Measurements from ENCODE around the gene FOXK1. TPM values are rescaled to one million over a fixed set of nuclear protein-coding genes. Genes with fewer than 3 reads are reported as not detected.
A peak's percentile ranks its signal among the peaks of the same experiment; 100 is the strongest.

Gene FOXK1
- total and polyA plus RNA-seq, 2 of the 13 experiments (the other 11 are each of a cell fraction or from before 2014, with no cell fraction given) = 4.6 to 8.8 TPM

DNA sequence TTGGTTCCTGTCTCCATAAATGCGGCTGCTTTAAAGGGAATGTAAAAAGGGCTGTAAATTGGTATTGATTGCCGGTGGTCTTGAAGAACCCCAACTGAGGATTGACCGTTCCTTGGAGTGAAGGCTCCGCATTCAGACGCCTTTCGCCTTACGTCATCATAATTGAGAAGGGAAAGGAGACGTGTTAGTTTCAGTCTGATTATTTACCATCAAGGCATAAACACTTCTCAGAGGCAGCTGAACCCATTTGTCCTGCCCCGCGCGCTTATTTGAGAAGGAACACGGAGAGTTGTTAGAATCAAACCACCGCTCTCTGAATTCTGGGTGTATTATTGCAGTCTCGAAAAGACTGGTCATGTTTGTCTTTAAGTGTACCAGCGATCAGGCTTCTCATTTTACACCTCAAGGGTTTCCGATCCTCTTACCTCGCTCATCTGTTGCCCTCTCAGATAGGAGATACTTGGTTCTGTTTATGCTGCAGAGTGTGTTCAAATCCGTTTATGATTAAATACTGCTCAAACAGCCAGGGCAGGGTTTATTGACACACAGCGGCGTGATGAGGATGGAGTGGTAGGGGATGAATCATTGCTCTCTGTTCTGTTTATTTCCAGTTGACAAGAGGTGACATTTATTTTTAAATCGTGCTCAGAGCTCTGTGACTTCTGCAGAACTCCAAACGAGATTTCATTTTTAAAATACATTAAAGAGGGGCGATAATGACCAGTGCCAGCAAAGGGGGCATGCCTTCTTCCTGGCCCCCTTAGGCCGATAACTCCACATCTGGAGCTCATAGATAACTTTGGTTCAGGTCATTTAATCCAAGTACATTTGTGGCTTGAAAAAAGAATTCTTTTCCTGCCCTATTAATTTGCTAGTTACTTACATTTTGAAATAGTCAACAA is 30.4 kb downstream of the FOXK1 start (continued):
- TF ChIP-seq LCORL (IDR thresholded peaks at IDR 0.05) = no peak
- peak; percentile 69; the same call in 1 of the 2 replicates for TF ChIP-seq LCORL (CRISPR knock-in tag; IDR thresholded peaks at IDR 0.05)
- TF ChIP-seq ZMAT3 (CRISPR knock-in tag; conservative IDR thresholded peaks at IDR 0.05) = no peak
- TF ChIP-seq, protein P1, sequence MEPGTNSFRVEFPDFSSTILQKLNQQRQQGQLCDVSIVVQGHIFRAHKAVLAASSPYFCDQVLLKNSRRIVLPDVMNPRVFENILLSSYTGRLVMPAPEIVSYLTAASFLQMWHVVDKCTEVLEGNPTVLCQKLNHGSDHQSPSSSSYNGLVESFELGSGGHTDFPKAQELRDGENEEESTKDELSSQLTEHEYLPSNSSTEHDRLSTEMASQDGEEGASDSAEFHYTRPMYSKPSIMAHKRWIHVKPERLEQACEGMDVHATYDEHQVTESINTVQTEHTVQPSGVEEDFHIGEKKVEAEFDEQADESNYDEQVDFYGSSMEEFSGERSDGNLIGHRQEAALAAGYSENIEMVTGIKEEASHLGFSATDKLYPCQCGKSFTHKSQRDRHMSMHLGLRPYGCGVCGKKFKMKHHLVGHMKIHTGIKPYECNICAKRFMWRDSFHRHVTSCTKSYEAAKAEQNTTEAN (CRISPR knock-in tag; conservative IDR thresholded peaks at IDR 0.05) = no peak
- TF ChIP-seq ZNF563 (CRISPR knock-in tag; IDR thresholded peaks at IDR 0.05) = no peak
- TF ChIP-seq ZFP36L2 (CRISPR knock-in tag; IDR thresholded peaks at IDR 0.05) = no peak
- TF ChIP-seq ZNF644 (CRISPR knock-in tag; IDR thresholded peaks at IDR 0.05; ENCODE audit: low read depth) = no peak
- TF ChIP-seq, protein P2, sequence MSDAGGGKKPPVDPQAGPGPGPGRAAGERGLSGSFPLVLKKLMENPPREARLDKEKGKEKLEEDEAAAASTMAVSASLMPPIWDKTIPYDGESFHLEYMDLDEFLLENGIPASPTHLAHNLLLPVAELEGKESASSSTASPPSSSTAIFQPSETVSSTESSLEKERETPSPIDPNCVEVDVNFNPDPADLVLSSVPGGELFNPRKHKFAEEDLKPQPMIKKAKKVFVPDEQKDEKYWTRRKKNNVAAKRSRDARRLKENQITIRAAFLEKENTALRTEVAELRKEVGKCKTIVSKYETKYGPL (CRISPR knock-in tag; IDR thresholded peaks at IDR 0.05) = no peak
- TF ChIP-seq U2AF1 (optimal IDR thresholded peaks at IDR 0.05; ENCODE audit: low read depth, low read length) = no peak
- TF ChIP-seq, protein P3, sequence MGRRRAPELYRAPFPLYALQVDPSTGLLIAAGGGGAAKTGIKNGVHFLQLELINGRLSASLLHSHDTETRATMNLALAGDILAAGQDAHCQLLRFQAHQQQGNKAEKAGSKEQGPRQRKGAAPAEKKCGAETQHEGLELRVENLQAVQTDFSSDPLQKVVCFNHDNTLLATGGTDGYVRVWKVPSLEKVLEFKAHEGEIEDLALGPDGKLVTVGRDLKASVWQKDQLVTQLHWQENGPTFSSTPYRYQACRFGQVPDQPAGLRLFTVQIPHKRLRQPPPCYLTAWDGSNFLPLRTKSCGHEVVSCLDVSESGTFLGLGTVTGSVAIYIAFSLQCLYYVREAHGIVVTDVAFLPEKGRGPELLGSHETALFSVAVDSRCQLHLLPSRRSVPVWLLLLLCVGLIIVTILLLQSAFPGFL (CRISPR knock-in tag; IDR thresholded peaks at IDR 0.05) = no peak
- no peak for TF ChIP-seq ZFP62 (CRISPR knock-in tag; IDR thresholded peaks at IDR 0.05)
- 0 out of 2 replicates have a peak, but pooled peaks have one; percentile 35 for TF ChIP-seq SP5 (CRISPR knock-in tag; IDR thresholded peaks at IDR 0.05; ENCODE audit: borderline replicate concordance, low read depth)
- TF ChIP-seq, protein P4, sequence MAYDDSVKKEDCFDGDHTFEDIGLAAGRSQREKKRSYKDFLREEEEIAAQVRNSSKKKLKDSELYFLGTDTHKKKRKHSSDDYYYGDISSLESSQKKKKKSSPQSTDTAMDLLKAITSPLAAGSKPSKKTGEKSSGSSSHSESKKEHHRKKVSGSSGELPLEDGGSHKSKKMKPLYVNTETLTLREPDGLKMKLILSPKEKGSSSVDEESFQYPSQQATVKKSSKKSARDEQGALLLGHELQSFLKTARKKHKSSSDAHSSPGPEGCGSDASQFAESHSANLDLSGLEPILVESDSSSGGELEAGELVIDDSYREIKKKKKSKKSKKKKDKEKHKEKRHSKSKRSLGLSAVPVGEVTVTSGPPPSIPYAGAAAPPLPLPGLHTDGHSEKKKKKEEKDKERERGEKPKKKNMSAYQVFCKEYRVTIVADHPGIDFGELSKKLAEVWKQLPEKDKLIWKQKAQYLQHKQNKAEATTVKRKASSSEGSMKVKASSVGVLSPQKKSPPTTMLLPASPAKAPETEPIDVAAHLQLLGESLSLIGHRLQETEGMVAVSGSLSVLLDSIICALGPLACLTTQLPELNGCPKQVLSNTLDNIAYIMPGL (CRISPR knock-in tag; IDR thresholded peaks at IDR 0.05; ENCODE audit: borderline replicate concordance in 1 of 2, low read depth in 1 of 2) = peak in 1 of 2 experiments; percentile 34; a peak in 1 of 4 replicates
- TF ChIP-seq, protein P5, sequence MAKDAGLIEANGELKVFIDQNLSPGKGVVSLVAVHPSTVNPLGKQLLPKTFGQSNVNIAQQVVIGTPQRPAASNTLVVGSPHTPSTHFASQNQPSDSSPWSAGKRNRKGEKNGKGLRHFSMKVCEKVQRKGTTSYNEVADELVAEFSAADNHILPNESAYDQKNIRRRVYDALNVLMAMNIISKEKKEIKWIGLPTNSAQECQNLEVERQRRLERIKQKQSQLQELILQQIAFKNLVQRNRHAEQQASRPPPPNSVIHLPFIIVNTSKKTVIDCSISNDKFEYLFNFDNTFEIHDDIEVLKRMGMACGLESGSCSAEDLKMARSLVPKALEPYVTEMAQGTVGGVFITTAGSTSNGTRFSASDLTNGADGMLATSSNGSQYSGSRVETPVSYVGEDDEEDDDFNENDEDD (CRISPR knock-in tag; IDR thresholded peaks at IDR 0.05; ENCODE audit: borderline replicate concordance) = no peak
- no peak for TF ChIP-seq ZNF333 (CRISPR knock-in tag; IDR thresholded peaks at IDR 0.05; ENCODE audit: borderline replicate concordance)
- TF ChIP-seq IKZF4 (CRISPR knock-in tag; IDR thresholded peaks at IDR 0.05; ENCODE audit: borderline replicate concordance, low read depth, not compliant biosample characterization) = no peak
- no peak for TF ChIP-seq PITX1 (CRISPR knock-in tag; IDR thresholded peaks at IDR 0.05)
- TF ChIP-seq REXO4 (CRISPR knock-in tag; IDR thresholded peaks at IDR 0.05; ENCODE audit: borderline replicate concordance) = no peak
- TF ChIP-seq MAFK (conservative IDR thresholded peaks at IDR 0.05 in 1 of 2, IDR thresholded peaks at IDR 0.05 in 1 of 2; ENCODE audit: low read length in 2 of 2) = peak in 1 of 2 experiments; percentile 20; a peak in 1 of 4 replicates
- no peak for TF ChIP-seq ZNF12 (CRISPR knock-in tag; IDR thresholded peaks at IDR 0.05)
- no peak for TF ChIP-seq NFE2L1 (CRISPR knock-in tag; IDR thresholded peaks at IDR 0.05; ENCODE audit: borderline replicate concordance)
- peak; percentile 60 for TF ChIP-seq TBX2 (CRISPR knock-in tag; IDR thresholded peaks at IDR 0.05; ENCODE audit: borderline replicate concordance)

All from HepG2 (cell line).